Muscle of arm (tissue), 12 donors: ENCODE results near the gene KDM7A. TPM values are rescaled to one million over a fixed set of nuclear protein-coding genes. Genes with fewer than 3 reads are reported as not detected.

Experiments
- polyA plus RNA-seq, 12 donors: library from polyadenylated mRNA; unstranded; fragments of 120-200 nt; gene quantifications; one replicate each; pipeline ENCODE4 v1.2.1, GENCODE V29; 2013; ENCODE audit not compliant: insufficient read length in 12 of 12

KDM7A gene
- polyA plus RNA-seq, 12 donors: 6.4 to 15.3 (median 9.6) TPM; not detected in 1

Other genes starting within 250 kb of the KDM7A start
- gene PARP12, start 114.0 kb downstream of the KDM7A start, polyA plus RNA-seq: 10 to 100 TPM in 6 of 12 donors, 1 to 10 TPM in 5, not detected in 1; 6.8 to 19.8 (median 11.5) TPM
- 100 to 1,000 TPM in 1 of 12 donors, 10 to 100 TPM in 10, not detected in 1; 23.5 to 110 (median 33.6) TPM for gene SLC37A3, start 221.5 kb upstream of the KDM7A start, polyA plus RNA-seq
- gene RAB19, start 227.1 kb upstream of the KDM7A start, polyA plus RNA-seq: under 1 TPM in 1 of 12 donors, not detected in 11; 0.23 TPM